AG04449 (cell line): ENCODE measurements around the gene GFER.

ENCODE experiments used
- CTCF ChIA-PET: fragments of 350-600 bp; formaldehyde crosslinking; extraction: SDS; loops from one replicate; lab custom pipeline; 2021; ENCODE audit warnings: antibody characterized with exemption; lab: Yijun Ruan, JAX
- POLR2A ChIA-PET: fragments of 400-600, 350-600 bp; formaldehyde crosslinking; extraction: SDS; loops from one replicate; lab custom pipeline; 2020; ENCODE audit warnings: antibody characterized with exemption, inconsistent platforms; lab: Yijun Ruan, JAX
- DNase-seq: peaks from one replicate; pipeline ENCODE4 v3.0.0-alpha.2; 2010; ENCODE audit warnings: low read depth, low spot score
- H3K4me3 ChIP-seq: 2 replicates; pipeline ENCODE4 v1.5.1; 2011; ENCODE audit warnings: low read depth, mild to moderate bottlenecking, control low read depth, low read length
- TF ChIP-seq, protein P1 (sequence below): IDR thresholded peaks from one replicate; pipeline ENCODE4 v1.5.1; 2011; ENCODE audit warnings: mild to moderate bottlenecking, moderate library complexity, low read length, control low read depth, inconsistent platforms; ENCODE audit not compliant: insufficient read depth; ENCODE audit errors: missing control alignments

GFER gene

GRCh38 chr16:2006317-2006716 is 22.3 kb downstream of the GFER start:
- no peak for DNase-seq
- H3K4me3 ChIP-seq: no peak overlapping the region
- CTCF ChIA-PET: interaction anchor here (6.5 to 10.6 kb wide), 2 partner anchors 18 to 134 kb away, joined by 163 to 176 read pairs; partner anchors contain the start of genes GFER, NOXO1, PKD1 and SYNGR3
- TF ChIP-seq, protein P1, sequence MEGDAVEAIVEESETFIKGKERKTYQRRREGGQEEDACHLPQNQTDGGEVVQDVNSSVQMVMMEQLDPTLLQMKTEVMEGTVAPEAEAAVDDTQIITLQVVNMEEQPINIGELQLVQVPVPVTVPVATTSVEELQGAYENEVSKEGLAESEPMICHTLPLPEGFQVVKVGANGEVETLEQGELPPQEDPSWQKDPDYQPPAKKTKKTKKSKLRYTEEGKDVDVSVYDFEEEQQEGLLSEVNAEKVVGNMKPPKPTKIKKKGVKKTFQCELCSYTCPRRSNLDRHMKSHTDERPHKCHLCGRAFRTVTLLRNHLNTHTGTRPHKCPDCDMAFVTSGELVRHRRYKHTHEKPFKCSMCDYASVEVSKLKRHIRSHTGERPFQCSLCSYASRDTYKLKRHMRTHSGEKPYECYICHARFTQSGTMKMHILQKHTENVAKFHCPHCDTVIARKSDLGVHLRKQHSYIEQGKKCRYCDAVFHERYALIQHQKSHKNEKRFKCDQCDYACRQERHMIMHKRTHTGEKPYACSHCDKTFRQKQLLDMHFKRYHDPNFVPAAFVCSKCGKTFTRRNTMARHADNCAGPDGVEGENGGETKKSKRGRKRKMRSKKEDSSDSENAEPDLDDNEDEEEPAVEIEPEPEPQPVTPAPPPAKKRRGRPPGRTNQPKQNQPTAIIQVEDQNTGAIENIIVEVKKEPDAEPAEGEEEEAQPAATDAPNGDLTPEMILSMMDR: no peak
- POLR2A ChIA-PET: no interaction called here

DNA sequence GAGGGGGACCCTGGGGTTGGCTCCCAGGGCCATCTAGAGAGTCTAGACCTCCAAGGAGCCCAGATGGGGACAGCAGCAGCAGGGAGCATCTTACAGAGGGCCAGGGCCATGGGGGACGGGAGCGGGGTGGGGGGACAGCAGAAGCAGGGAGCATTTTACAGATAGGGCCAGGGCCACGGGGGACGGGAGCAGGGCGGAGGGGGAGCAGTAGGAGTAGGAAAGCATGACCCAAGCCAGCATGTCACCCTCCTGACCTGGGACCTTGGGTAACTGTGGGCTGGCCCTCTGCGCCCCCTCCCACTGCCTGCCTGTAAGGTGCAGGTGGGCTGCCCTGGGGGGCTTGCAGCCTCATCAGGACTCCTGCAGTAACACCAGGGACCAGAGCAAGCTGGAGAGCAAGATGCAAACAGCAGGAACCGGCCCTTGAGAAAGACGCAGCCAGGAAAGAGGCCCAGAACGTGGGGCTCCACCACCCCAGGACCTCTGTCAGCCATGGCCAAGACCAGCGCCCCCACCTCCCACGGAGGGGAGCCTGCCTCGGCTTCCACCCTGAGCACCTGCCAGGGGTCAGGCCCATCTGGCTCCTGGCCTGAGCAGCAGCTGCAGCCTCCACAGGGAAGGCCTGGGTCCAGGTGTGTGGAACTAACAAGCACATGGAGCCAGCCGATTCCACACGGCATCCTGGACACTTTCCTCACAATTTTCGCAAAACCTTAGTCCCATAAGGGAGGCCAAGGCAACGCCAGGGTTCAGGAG is 23.3 kb downstream of the GFER start:
- ChIA-PET POLR2A (interaction anchor here (0.6 to 1.4 kb wide), 2 partner anchors 24 to 148 kb away, joined by 3 read pairs; partner anchors contain the start of gene TRAF7), CTCF (interaction anchor here (1.0 to 10.6 kb wide), 5 partner anchors 9 to 133 kb away, joined by 3 to 176 read pairs (median 7); partner anchors contain the start of gene PKD1)
- TF ChIP-seq, protein P1: no peak
- H3K4me3 ChIP-seq: peak overlapping the region; percentile 72
- DNase-seq: no peak

- DNase-seq: no peak
- ChIA-PET CTCF (interaction anchor here (1.0 to 10.6 kb wide), 5 partner anchors 10 to 132 kb away, joined by 3 to 176 read pairs (median 7); partner anchors contain the start of gene PKD1), POLR2A (interaction anchor here (0.6 to 1.4 kb wide), 3 partner anchors 12 to 147 kb away, joined by 3 read pairs; partner anchors contain the start of gene TRAF7)
- H3K4me3 ChIP-seq: peak overlapping the region; percentile 72
- TF ChIP-seq, protein P1: no peak
Observed at GRCh38 chr16:2008009-2008526, 24.1 kb downstream of the GFER start.

GRCh38 chr16:2008631-2009163 is 24.7 kb downstream of the GFER start:
- ChIA-PET CTCF (interaction anchor here (1.0 to 10.6 kb wide), 5 partner anchors 10 to 131 kb away, joined by 3 to 176 read pairs (median 7); partner anchors contain the start of gene PKD1), POLR2A (interaction anchor here (0.7 to 1.4 kb wide), 5 partner anchors 13 to 147 kb away, joined by 3 read pairs; partner anchors contain the start of genes RPS2 and TRAF7)
- TF ChIP-seq, protein P1: no peak
- no peak for DNase-seq
- peak overlapping the region; percentile 72 for H3K4me3 ChIP-seq

GRCh38 chr16:2009164-2009711 is 25.2 kb downstream of the GFER start:
- TF ChIP-seq, protein P1: no peak
- DNase-seq: no peak
- H3K4me3 ChIP-seq: peak overlapping the region; percentile 72
- ChIA-PET POLR2A (interaction anchor here (0.6 to 1.2 kb wide), 5 partner anchors 14 to 146 kb away, joined by 3 read pairs; partner anchors contain the start of genes RPS2 and TRAF7), CTCF (interaction anchor here (2.0 to 10.6 kb wide), 4 partner anchors 11 to 131 kb away, joined by 5 to 176 read pairs (median 7); partner anchors contain the start of gene PKD1)
